ENCODE data around the gene RAB36. TPM values are rescaled to one million over a fixed set of nuclear protein-coding genes. Genes with fewer than 3 reads are reported as not detected.

The RAB36 gene
- polyA plus RNA-seq, 3 donors, result 0.37 to 0.78 (median 0.49) TPM

GRCh38 chr22:23163665-23164064, 18.4 kb downstream of the RAB36 start:
- Mint-ChIP-seq H3K27me3 (ENCODE audit: low read depth in 3 of 3) (peaks cover 2 to 5% (median 2%) of the 10 kb centered on the region in 3 donors), H3K36me3 (no peaks in the 10 kb centered on the region), H3K27ac (no peak overlapping the region), H3K9me3 (peaks cover 0 to 4% (median 2%) of the 10 kb centered on the region in 7 donors), H3K4me3 (no peak overlapping the region), H3K4me1 (peaks cover 9% of the 10 kb centered on the region)
- WGBS (ENCODE audit: insufficient coverage), result 92% methylated on average over 6 of the region's 8 CpGs
- peaks cover 8 to 9% of the 10 kb centered on the region in 2 donors for H3K4me1 ChIP-seq (ENCODE audit: control insufficient read depth in 1 of 2, insufficient read depth in 2 of 2, low read length in 2 of 2)
- no peaks in the 10 kb centered on the region for H3K36me3 ChIP-seq (replicated peaks in 1 of 2; ENCODE audit: control insufficient read depth in 1 of 2, insufficient read depth in 2 of 2, low read length in 2 of 2)
- H2AFZ ChIP-seq (ENCODE audit: insufficient read depth, low read depth, low read length, poor library complexity, severe bottlenecking), result no peak overlapping the region
- H4K20me1 ChIP-seq (ENCODE audit: insufficient read depth, low read length), result no peaks in the 10 kb centered on the region
- no peaks in the 10 kb centered on the region for H3K9me3 ChIP-seq (replicated peaks in 1 of 2; ENCODE audit: control insufficient read depth in 1 of 2, insufficient read depth in 1 of 2, low read length in 2 of 2)
- TF ChIP-seq CTCF (IDR thresholded peaks at IDR 0.05), result no peak
- H3K9ac ChIP-seq (ENCODE audit: insufficient read depth, low read length, poor library complexity, severe bottlenecking), result no peak overlapping the region
- no peak for DNase-seq
- H3K4me3 ChIP-seq (replicated peaks in 1 of 3; ENCODE audit: low read depth in 2 of 3, low read length in 3 of 3), result no peak overlapping the region
- intact Hi-C loops (cut with micrococcal nuclease), result no loop called here
- H3K4me2 ChIP-seq (replicated peaks; ENCODE audit: extremely low read depth, low read length, poor library complexity, severe bottlenecking), result no peak overlapping the region
- no peaks in the 10 kb centered on the region for H3K79me2 ChIP-seq (ENCODE audit: insufficient read depth, low read length)
- no peak overlapping the region for H3K27ac ChIP-seq (ENCODE audit: low read depth in 1 of 2, low read length in 2 of 2)
- no peaks in the 10 kb centered on the region for H3K27me3 ChIP-seq (ENCODE audit: control insufficient read depth in 2 of 2, insufficient read depth in 2 of 2, low read length in 2 of 2)

GRCh38 chr22:23164091-23164490, 18.8 kb downstream of the RAB36 start:
- H3K4me1 Mint-ChIP-seq, result peaks cover 5% of the 10 kb centered on the region
- intact Hi-C loops (cut with micrococcal nuclease), result no loop called here
- Histone ChIP-seq H3K79me2 (ENCODE audit: insufficient read depth, low read length) (no peaks in the 10 kb centered on the region), H3K4me1 (ENCODE audit: control insufficient read depth in 1 of 2, insufficient read depth in 2 of 2, low read length in 2 of 2) (peaks cover 4 to 5% of the 10 kb centered on the region in 2 donors), H3K4me3 (replicated peaks in 1 of 3; ENCODE audit: low read depth in 2 of 3, low read length in 3 of 3) (no peak overlapping the region), H3K27me3 (ENCODE audit: control insufficient read depth in 2 of 2, insufficient read depth in 2 of 2, low read length in 2 of 2) (no peaks in the 10 kb centered on the region), H3K36me3 (replicated peaks in 1 of 2; ENCODE audit: control insufficient read depth in 1 of 2, insufficient read depth in 2 of 2, low read length in 2 of 2) (no peaks in the 10 kb centered on the region), H2AFZ (ENCODE audit: insufficient read depth, low read depth, low read length, poor library complexity, severe bottlenecking) (no peak overlapping the region), H4K20me1 (ENCODE audit: insufficient read depth, low read length) (no peaks in the 10 kb centered on the region), H3K27ac (ENCODE audit: low read depth in 1 of 2, low read length in 2 of 2) (no peak overlapping the region), H3K9me3 (replicated peaks in 1 of 2; ENCODE audit: control insufficient read depth in 1 of 2, insufficient read depth in 1 of 2, low read length in 2 of 2) (no peaks in the 10 kb centered on the region), H3K4me2 (replicated peaks; ENCODE audit: extremely low read depth, low read length, poor library complexity, severe bottlenecking) (no peak overlapping the region), H3K9ac (ENCODE audit: insufficient read depth, low read length, poor library complexity, severe bottlenecking) (no peak overlapping the region)
- peaks cover 0 to 4% (median 2%) of the 10 kb centered on the region in 7 donors for H3K9me3 Mint-ChIP-seq
- TF ChIP-seq CTCF (IDR thresholded peaks at IDR 0.05), result no peak
- H3K36me3 Mint-ChIP-seq, result no peaks in the 10 kb centered on the region
- peaks cover 2 to 5% (median 2%) of the 10 kb centered on the region in 3 donors for H3K27me3 Mint-ChIP-seq (ENCODE audit: low read depth in 3 of 3)
- no peak for DNase-seq
- H3K27ac Mint-ChIP-seq, result no peak overlapping the region
- H3K4me3 Mint-ChIP-seq, result no peak overlapping the region
- WGBS (ENCODE audit: insufficient coverage), result 92% methylated on average over 9 of the region's 11 CpGs
